ENCODE data around the gene ARHGEF33.

The ARHGEF33 gene

DNA sequence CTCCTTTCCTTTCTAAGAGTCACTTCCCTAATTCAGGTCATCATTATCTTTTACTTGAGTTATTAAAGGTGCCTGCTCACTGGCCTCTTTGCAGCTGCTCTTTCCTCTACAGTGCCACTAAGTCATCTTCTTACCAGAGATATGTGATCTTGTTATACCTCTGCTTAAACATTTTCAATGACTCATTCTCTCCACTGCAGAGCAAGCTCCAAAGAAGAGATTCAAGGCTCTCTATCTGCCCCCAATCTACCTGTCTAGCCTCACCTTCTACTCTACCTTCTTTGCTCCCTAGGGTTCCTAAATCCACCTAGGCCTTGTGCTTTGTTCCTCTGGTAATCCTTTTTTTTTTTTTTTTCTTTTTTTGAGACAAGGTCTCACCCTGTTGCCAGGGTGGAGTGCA, 3.1 kb downstream of the ARHGEF33 start:
- no peak overlapping the region for H3K27ac ChIP-seq
- no peaks in the 10 kb centered on the region for H3K27me3 ChIP-seq
- no peaks in the 10 kb centered on the region for H3K4me1 ChIP-seq (ENCODE audit: control insufficient read depth in 1 of 2, insufficient read depth in 1 of 2, low read depth in 1 of 2, low read length in 1 of 2)
- H3K4me3 ChIP-seq (ENCODE audit: low read depth in 1 of 2, low read length in 1 of 2): no peak overlapping the region
- TF ChIP-seq, protein P1, sequence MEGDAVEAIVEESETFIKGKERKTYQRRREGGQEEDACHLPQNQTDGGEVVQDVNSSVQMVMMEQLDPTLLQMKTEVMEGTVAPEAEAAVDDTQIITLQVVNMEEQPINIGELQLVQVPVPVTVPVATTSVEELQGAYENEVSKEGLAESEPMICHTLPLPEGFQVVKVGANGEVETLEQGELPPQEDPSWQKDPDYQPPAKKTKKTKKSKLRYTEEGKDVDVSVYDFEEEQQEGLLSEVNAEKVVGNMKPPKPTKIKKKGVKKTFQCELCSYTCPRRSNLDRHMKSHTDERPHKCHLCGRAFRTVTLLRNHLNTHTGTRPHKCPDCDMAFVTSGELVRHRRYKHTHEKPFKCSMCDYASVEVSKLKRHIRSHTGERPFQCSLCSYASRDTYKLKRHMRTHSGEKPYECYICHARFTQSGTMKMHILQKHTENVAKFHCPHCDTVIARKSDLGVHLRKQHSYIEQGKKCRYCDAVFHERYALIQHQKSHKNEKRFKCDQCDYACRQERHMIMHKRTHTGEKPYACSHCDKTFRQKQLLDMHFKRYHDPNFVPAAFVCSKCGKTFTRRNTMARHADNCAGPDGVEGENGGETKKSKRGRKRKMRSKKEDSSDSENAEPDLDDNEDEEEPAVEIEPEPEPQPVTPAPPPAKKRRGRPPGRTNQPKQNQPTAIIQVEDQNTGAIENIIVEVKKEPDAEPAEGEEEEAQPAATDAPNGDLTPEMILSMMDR (IDR thresholded peaks at IDR 0.05): no peak
- no peaks in the 10 kb centered on the region for H3K9me3 ChIP-seq
- no peaks in the 10 kb centered on the region for H3K36me3 ChIP-seq

DNA sequence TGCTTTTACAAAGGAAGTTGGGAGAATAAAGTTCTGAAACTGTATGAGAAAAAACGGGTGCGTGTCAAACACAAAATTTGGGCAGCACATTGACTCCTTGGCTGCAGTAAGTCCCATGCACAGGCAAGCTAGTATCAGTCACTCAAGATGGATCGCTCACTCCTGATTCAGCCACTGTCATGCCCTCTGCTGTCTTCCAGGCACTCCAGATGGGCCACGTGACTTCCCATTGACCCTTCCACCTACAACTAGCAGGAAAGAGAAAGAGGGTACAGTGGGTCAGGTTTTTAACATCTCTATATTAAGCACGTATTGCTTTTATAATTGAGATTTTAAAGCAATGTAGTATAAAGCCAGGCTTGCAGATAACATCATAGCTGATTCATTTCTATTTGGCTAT, 8.6 kb downstream of the ARHGEF33 start:
- Histone ChIP-seq H3K9me3 (no peaks in the 10 kb centered on the region), H3K4me1 (ENCODE audit: control insufficient read depth in 1 of 2, insufficient read depth in 1 of 2, low read depth in 1 of 2, low read length in 1 of 2) (no peaks in the 10 kb centered on the region), H3K27ac (no peak overlapping the region), H3K27me3 (no peaks in the 10 kb centered on the region), H3K4me3 (ENCODE audit: low read depth in 1 of 2, low read length in 1 of 2) (no peak overlapping the region), H3K36me3 (no peaks in the 10 kb centered on the region)
- TF ChIP-seq, protein P1 (IDR thresholded peaks at IDR 0.05): no peak

DNA sequence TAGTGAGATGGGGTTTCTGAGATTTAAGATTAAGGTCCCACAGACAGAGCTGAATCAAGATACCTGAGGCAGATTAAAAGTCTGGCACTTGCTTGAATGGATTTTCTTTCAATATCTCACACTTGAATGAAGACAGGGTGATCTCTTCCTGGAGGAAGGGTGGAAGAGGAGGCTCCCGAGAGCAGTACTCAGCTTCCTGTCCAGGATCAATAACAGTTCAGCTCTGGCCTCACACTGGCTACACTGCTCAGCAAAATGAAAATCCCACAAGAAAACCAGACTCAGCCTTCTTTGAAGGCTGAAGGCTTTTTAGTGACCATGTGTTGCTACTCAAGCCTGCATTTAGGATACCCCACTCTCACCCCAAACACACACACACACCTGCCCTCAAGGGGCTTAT, 11.1 kb downstream of the ARHGEF33 start:
- Histone ChIP-seq H3K36me3 (no peaks in the 10 kb centered on the region), H3K4me1 (ENCODE audit: control insufficient read depth in 1 of 2, insufficient read depth in 1 of 2, low read depth in 1 of 2, low read length in 1 of 2) (no peaks in the 10 kb centered on the region), H3K4me3 (ENCODE audit: low read depth in 1 of 2, low read length in 1 of 2) (no peak overlapping the region), H3K9me3 (no peaks in the 10 kb centered on the region), H3K27ac (no peak overlapping the region), H3K27me3 (no peaks in the 10 kb centered on the region)
- TF ChIP-seq, protein P1 (IDR thresholded peaks at IDR 0.05): no peak

DNA sequence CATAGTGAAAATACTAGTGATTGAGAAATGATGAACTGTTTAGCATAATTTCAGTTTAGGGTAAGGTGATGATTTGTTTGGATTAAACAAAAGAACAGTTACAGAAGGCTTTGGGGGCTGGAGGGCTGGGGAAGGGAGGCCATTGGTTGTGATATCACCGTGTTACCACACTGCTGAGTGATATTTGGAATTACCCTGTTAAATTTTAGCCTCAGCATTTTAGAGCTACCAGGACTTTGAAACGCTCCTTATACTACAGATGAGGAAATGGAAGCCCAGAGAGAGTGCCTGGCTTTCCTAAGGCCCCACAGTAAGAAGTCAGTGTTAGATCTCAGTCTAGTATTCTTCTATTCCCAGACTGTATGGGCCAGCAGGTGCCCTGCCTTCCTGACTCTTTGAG, 15.6 kb downstream of the ARHGEF33 start:
- H3K27me3 ChIP-seq: no peaks in the 10 kb centered on the region
- H3K9me3 ChIP-seq: no peaks in the 10 kb centered on the region
- no peaks in the 10 kb centered on the region for H3K36me3 ChIP-seq
- no peak overlapping the region for H3K4me3 ChIP-seq (ENCODE audit: low read depth in 1 of 2, low read length in 1 of 2)
- no peak overlapping the region for H3K27ac ChIP-seq
- TF ChIP-seq, protein P1 (IDR thresholded peaks at IDR 0.05): no peak
- H3K4me1 ChIP-seq (ENCODE audit: control insufficient read depth in 1 of 2, insufficient read depth in 1 of 2, low read depth in 1 of 2, low read length in 1 of 2): no peaks in the 10 kb centered on the region

DNA sequence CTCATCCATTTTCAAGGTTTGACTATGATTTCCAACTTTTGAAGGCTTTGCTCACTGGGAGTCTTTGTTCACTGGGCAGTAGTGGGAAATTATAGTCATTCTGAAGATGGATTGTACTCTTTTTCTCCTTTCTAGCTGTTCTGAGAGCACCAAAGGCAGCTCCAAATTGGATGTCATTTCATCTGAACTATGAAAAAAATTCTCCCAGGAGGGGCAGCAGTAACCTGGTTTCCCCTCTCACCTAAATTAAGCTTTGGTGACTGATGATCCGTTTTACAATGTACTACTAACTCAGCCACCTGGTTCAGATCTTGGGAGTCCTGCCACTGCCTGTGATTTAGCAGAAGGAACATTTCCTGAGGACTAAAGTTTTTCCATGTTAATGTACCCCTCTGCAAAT, 17.6 kb downstream of the ARHGEF33 start:
- Histone ChIP-seq H3K27ac (no peak overlapping the region), H3K4me3 (ENCODE audit: low read depth in 1 of 2, low read length in 1 of 2) (no peak overlapping the region), H3K9me3 (no peaks in the 10 kb centered on the region), H3K27me3 (no peaks in the 10 kb centered on the region), H3K4me1 (ENCODE audit: control insufficient read depth in 1 of 2, insufficient read depth in 1 of 2, low read depth in 1 of 2, low read length in 1 of 2) (no peaks in the 10 kb centered on the region), H3K36me3 (no peaks in the 10 kb centered on the region)
- TF ChIP-seq, protein P1 (IDR thresholded peaks at IDR 0.05): no peak
